ENCODE results near the gene SP8.

GRCh38 chr7:20804345-20804744 lies 17.7 kb upstream of the SP8 start:
- TF ChIP-seq CTCF (IDR thresholded peaks at IDR 0.05) (no peak), POLR2A (IDR thresholded peaks at IDR 0.05) (no peak)

All from heart left ventricle (tissue), 13 donors.